A549 treated with GW870086 at 1 μM for 4 hours (cell line): ENCODE measurements around the gene C16orf86. TPM values are rescaled to one million over a fixed set of nuclear protein-coding genes. Genes with fewer than 3 reads are reported as not detected.

ENCODE experiments used
- total RNA-seq: library from RNA; stranded (reverse); fragments of 200-300 nt; extraction: Qiagen RNA extraction; gene quantifications from 5 replicates; pipeline ENCODE4 v1.2.3, GENCODE V29; 2022; ENCODE audit warnings: low read depth

C16orf86 gene, protein sequence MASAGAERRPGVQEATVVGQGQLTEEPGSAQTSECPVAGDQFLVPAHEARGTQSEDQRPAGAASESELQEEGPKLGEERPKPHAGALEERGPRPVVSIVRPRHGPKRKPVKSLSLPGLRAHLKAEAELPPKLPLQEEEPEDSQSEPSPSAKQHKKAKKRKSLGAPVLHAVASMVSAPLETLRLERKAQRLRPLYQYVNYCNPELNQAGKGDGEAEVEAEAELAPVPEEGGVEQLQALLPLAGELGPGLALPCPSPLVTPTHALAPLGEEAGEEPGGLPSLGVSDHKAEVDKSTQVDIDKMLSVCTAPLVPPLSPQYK
- 0.12 to 0.14 TPM in 2 of 5 replicates, not detected in the others for total RNA-seq

GRCh38 chr16:67666559-67667452 is at the start of gene C16orf86, which contains the start of gene ENKD1:
TSS of gene C16orf86 (plus strand) at chr16:67666814. CDS start at chr16:67666971, 157 bp downstream.
TSS of gene ENKD1 (minus strand) at chr16:67666750. CDS start at chr16:67666442, 308 bp downstream.

DNA sequence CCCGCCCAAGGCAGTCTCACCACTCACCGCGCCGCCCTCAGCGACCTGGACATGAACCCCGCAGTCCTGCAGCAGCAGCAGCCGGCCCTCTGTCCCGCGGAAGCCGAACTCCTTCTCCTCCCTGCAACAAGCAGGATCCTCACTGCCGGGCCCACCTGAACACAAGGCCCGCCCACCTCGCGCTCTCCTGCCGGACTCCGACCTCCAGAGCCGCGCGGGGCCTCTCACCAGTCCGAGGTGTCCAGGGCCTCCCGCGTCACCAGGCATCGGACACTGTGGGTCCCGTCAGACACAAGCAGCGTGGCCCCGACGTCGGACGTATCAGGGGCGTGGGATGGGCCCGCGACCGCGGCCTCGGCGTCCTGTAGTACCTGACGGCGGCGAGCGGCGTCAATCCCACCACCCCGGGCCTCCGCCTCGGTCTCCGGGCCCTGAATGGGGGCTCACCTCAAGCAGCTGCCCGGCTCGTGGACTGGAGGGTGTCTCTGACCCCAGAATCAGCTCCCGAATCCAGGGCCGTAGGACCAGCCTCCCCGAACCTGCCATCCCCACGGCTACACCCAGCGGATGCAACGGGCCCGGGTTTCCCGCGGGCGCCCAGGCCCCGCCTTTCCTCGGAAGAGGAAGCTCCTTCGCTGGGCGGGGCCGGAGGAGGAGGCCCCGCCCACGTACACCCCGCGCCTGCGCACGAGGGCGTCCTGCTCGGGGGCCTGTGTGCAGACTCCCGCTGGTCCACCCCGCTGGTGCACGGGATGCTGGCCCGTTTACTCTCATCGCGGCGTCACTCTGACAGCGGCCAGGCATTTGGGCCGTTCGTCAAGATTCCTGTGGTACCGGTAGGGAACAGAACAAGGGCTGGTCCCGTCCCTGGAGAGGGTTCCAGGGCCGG is 6.7 kb upstream of the C16orf86 start, which contains the start of gene ACD:
Gene ACD (minus strand): TSS at position 586 of the 889 bp plus-strand sequence. CDS start 40 bp downstream, at position 546.

GRCh38 chr16:67660564-67661028 is 6.0 kb upstream of the C16orf86 start, which contains the start of gene PARD6A:
TSS of gene PARD6A (plus strand) at chr16:67660960. CDS start at chr16:67661039, 79 bp downstream.

Other genes with a start within 250 kb of the C16orf86 start
- 1.3 to 2.1 TPM (median 1.5 TPM) in 5 replicates for gene HSD11B2, start 235.7 kb upstream of the C16orf86 start, total RNA-seq
- 100 to 117 TPM (median 107 TPM) in 5 replicates for gene ATP6V0D1, start 185.7 kb upstream of the C16orf86 start, total RNA-seq
- gene AGRP, start 183.3 kb upstream of the C16orf86 start, total RNA-seq: not detected in 5 replicates
- 36.1 to 45.7 TPM (median 40.3 TPM) in 5 replicates for gene RIPOR1, start 138.0 kb upstream of the C16orf86 start, total RNA-seq
- 33.9 to 35.7 TPM (median 34.2 TPM) in 5 replicates for gene CTCF, start 104.3 kb upstream of the C16orf86 start, total RNA-seq
- 1.3 to 2.1 TPM (median 1.7 TPM) in 5 replicates for gene CARMIL2, start 21.7 kb upstream of the C16orf86 start, total RNA-seq
- gene ACD, start 6.6 kb upstream of the C16orf86 start, total RNA-seq: 31.1 to 35.3 TPM (median 34.4 TPM) in 5 replicates
- gene PARD6A, start 5.9 kb upstream of the C16orf86 start, total RNA-seq: 1.5 to 2.6 TPM (median 2.3 TPM) in 5 replicates
- gene ENKD1, start 64 bp upstream of the C16orf86 start, total RNA-seq: 7.7 to 12.2 TPM (median 11.1 TPM) in 5 replicates
- 16.0 to 18.1 TPM (median 16.9 TPM) in 5 replicates for gene GFOD2, start 52.5 kb downstream of the C16orf86 start, total RNA-seq
- gene RANBP10, start 139.7 kb downstream of the C16orf86 start, total RNA-seq: 7.4 to 9.5 TPM (median 8.3 TPM) in 5 replicates
- 0.29 to 0.53 TPM (median 0.41 TPM) in 5 replicates for gene TSNAXIP1, start 140.1 kb downstream of the C16orf86 start, total RNA-seq
- gene THAP11, start 175.5 kb downstream of the C16orf86 start, total RNA-seq: 26.3 to 42.4 TPM (median 39.3 TPM) in 5 replicates
- gene NUTF2, start 180.1 kb downstream of the C16orf86 start, total RNA-seq: 228 to 243 TPM (median 238 TPM) in 5 replicates
- 25.7 to 30.8 TPM (median 27.4 TPM) in 5 replicates for gene CENPT, start 180.9 kb downstream of the C16orf86 start, total RNA-seq
- gene EDC4, start 206.2 kb downstream of the C16orf86 start, total RNA-seq: 44.9 to 65.1 TPM (median 60.7 TPM) in 5 replicates
- 0.28 to 0.52 TPM in 2 of 5 replicates, not detected in the others for gene NRN1L, start 218.1 kb downstream of the C16orf86 start, total RNA-seq
- gene PSKH1, start 226.4 kb downstream of the C16orf86 start, total RNA-seq: 12.7 to 18.9 TPM (median 14.8 TPM) in 5 replicates